Dendritic cell treated with granulocyte-macrophage colony-stimulating factor and Interleukin-4, amounts not matched to agents 40 ng/mL and 50 ng/mL, for 4 days (primary cell): ENCODE results near the gene SCAPER.

Experiments
- H3K27ac Mint-ChIP-seq: one replicate; pipeline ENCODE4 v1.8.0; 2022; ENCODE audit warnings: mild to moderate bottlenecking, mixed read lengths
- H3K27me3 Mint-ChIP-seq: one replicate; pipeline ENCODE4 v1.8.0; 2022; ENCODE audit warnings: mild to moderate bottlenecking, mixed read lengths
- H3K36me3 Mint-ChIP-seq: one replicate; pipeline ENCODE4 v1.8.0; 2022; ENCODE audit warnings: low read depth, mixed read lengths
- H3K4me1 Mint-ChIP-seq: one replicate; pipeline ENCODE4 v1.8.0; 2022; ENCODE audit warnings: low read depth, mixed read lengths
- H3K4me3 Mint-ChIP-seq: one replicate; pipeline ENCODE4 v1.8.0; 2022; ENCODE audit warnings: mild to moderate bottlenecking, moderate library complexity, mixed read lengths
- H3K9me3 Mint-ChIP-seq: one replicate; pipeline ENCODE4 v1.8.0; 2022; ENCODE audit warnings: mixed read lengths
- intact Hi-C: fragments of 100-400 bp; cut with micrococcal nuclease; formaldehyde crosslinking; loops from one replicate; pipeline ENCODE4 v1.15.0; 2022

Gene SCAPER

GRCh38 chr15:76429661-76430060 lies 475.5 kb downstream of the SCAPER start:
- H3K4me3 Mint-ChIP-seq, result no peak overlapping the region
- intact Hi-C loops, result no loop called here
- H3K27me3 Mint-ChIP-seq, result no peaks in the 10 kb centered on the region
- peaks cover 12% of the 10 kb centered on the region for H3K36me3 Mint-ChIP-seq
- no peaks in the 10 kb centered on the region for H3K4me1 Mint-ChIP-seq
- H3K9me3 Mint-ChIP-seq, result peaks cover 30% of the 10 kb centered on the region
- no peak overlapping the region for H3K27ac Mint-ChIP-seq

GRCh38 chr15:76426941-76427340 lies 478.2 kb downstream of the SCAPER start:
- H3K4me3 Mint-ChIP-seq, result no peak overlapping the region
- peaks cover 38% of the 10 kb centered on the region for H3K9me3 Mint-ChIP-seq
- H3K36me3 Mint-ChIP-seq, result peaks cover 12% of the 10 kb centered on the region
- H3K27ac Mint-ChIP-seq, result no peak overlapping the region
- H3K27me3 Mint-ChIP-seq, result no peaks in the 10 kb centered on the region
- H3K4me1 Mint-ChIP-seq, result no peaks in the 10 kb centered on the region
- intact Hi-C loops, result no loop called here

GRCh38 chr15:76418352-76419140 lies 486.6 kb downstream of the SCAPER start:
- Mint-ChIP-seq H3K27me3 (no peaks in the 10 kb centered on the region), H3K4me3 (no peak overlapping the region), H3K27ac (no peak overlapping the region), H3K36me3 (no peaks in the 10 kb centered on the region), H3K9me3 (no peaks in the 10 kb centered on the region), H3K4me1 (no peaks in the 10 kb centered on the region)
- intact Hi-C loops, result no loop called here

DNA sequence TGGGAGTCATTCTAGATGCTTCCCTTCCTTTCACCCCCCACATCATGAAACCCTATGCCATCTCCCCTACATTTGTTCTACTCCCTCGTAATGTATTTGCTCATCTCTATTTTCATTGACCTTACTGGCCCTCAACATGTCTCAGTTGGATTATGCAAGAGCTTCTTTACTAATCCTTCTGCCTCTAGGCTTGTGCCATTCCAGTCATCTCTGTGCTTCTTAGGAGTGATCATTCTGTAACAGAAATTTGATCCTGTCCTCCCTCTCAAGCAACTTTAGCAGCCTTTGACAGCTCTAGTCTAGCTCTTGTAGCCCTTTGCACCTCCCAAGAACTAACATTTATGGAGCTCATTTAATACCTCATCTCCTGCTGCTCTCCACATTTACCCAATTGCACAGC lies 503.9 kb downstream of the SCAPER start:
- H3K4me3 Mint-ChIP-seq, result no peak overlapping the region
- no peaks in the 10 kb centered on the region for H3K9me3 Mint-ChIP-seq
- peaks cover 9% of the 10 kb centered on the region for H3K36me3 Mint-ChIP-seq
- no peaks in the 10 kb centered on the region for H3K4me1 Mint-ChIP-seq
- H3K27me3 Mint-ChIP-seq, result no peaks in the 10 kb centered on the region
- no peak overlapping the region for H3K27ac Mint-ChIP-seq
- intact Hi-C loops, result no loop called here

DNA sequence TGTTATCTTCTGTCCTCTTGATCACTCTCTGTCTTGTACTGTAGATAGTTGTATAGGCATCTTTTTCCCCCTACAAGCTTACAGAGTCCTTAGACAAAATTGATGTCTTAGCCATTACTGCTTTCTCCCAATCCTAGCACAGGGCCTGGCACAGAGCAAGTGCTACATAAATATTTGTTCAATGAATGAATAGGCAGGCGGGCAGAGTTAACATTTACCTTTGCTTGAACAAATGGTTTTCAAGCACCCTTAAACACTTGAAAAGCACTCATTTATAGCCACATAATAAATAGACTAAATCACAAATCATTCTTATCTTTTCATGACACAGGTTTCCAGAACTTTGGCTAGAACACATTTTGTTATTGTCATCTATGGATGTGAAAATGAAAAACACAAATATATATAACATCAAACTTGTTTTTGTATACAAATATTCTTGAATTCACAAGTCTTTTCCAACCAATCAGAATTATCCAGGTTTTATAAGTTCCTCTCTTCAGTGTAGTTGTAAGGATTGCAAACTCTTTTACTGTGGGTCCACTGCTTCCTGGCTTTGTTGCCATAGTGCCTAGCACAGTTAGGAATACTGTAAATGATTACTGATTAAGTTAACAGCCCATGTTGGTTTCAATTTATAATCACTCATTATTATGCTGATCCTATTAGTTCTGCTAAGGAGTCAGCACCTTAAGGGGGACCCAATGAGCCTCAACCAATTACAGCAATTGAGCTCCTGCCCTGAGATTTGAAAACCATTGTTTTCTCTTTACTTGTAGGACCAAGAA lies 506.6 kb downstream of the SCAPER start:
- Mint-ChIP-seq H3K4me3 (no peak overlapping the region), H3K27me3 (no peaks in the 10 kb centered on the region), H3K27ac (no peak overlapping the region), H3K9me3 (no peaks in the 10 kb centered on the region), H3K4me1 (no peaks in the 10 kb centered on the region), H3K36me3 (no peaks in the 10 kb centered on the region)
- intact Hi-C loops, result no loop called here

DNA sequence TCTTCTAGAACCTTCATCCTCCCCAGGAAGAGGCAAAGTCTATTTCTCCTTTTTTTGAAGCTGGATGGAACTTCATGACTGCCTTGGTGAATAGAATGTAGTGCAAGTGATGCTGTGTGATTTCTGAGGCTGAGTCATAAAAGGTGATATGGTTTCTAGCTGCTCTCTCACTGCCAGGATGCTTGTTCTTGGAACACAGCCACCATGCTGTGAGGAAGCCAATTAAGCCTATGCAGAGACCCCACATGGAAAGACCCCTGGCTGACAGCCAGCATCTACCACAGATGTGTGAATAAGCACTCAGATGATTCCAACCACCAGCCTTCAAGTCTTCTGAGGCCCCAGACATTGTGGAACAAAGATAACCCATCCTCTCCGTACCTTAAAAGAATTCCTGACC lies 511.5 kb downstream of the SCAPER start:
- intact Hi-C loops, result no loop called here
- Mint-ChIP-seq H3K36me3 (no peaks in the 10 kb centered on the region), H3K9me3 (no peaks in the 10 kb centered on the region), H3K27me3 (no peaks in the 10 kb centered on the region), H3K4me3 (no peak overlapping the region), H3K27ac (no peak overlapping the region), H3K4me1 (peaks cover 6% of the 10 kb centered on the region)

- Mint-ChIP-seq H3K4me1 (peaks cover 6% of the 10 kb centered on the region), H3K27ac (no peak overlapping the region), H3K4me3 (no peak overlapping the region), H3K27me3 (no peaks in the 10 kb centered on the region), H3K36me3 (no peaks in the 10 kb centered on the region), H3K9me3 (no peaks in the 10 kb centered on the region)
- intact Hi-C loops, result no loop called here
Observed at GRCh38 chr15:76391847-76392246, 513.3 kb downstream of the SCAPER start.

GRCh38 chr15:76391309-76391708 lies 513.8 kb downstream of the SCAPER start:
- no peak overlapping the region for H3K4me3 Mint-ChIP-seq
- H3K27me3 Mint-ChIP-seq, result no peaks in the 10 kb centered on the region
- H3K9me3 Mint-ChIP-seq, result no peaks in the 10 kb centered on the region
- H3K4me1 Mint-ChIP-seq, result peaks cover 6% of the 10 kb centered on the region
- no peak overlapping the region for H3K27ac Mint-ChIP-seq
- intact Hi-C loops, result no loop called here
- no peaks in the 10 kb centered on the region for H3K36me3 Mint-ChIP-seq

DNA sequence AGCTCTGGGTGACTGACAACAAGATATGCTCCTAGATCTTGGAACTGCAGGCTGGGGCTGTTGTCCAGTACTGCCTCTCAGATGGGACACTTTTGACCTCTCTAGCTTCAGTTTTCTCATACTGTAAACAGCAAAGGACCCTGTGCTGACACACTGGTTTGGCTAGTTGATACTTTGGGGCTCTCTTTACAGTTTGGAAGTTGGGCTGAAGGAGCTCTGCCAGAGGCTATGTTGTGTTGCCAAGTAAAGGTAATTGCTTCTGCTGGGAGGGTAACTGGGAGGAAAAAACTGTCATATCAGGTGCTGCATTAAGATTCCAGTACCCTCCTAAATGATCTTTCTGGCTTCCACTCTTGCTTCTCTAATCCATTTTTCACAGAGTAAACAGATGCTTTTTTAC lies 514.6 kb downstream of the SCAPER start:
- intact Hi-C loops, result no loop called here
- Mint-ChIP-seq H3K4me1 (peaks cover 6% of the 10 kb centered on the region), H3K36me3 (no peaks in the 10 kb centered on the region), H3K27me3 (no peaks in the 10 kb centered on the region), H3K27ac (no peak overlapping the region), H3K9me3 (no peaks in the 10 kb centered on the region), H3K4me3 (no peak overlapping the region)

GRCh38 chr15:76386926-76387325 lies 518.2 kb downstream of the SCAPER start:
- H3K27me3 Mint-ChIP-seq, result no peaks in the 10 kb centered on the region
- no peaks in the 10 kb centered on the region for H3K9me3 Mint-ChIP-seq
- H3K4me1 Mint-ChIP-seq, result peaks cover 6% of the 10 kb centered on the region
- H3K36me3 Mint-ChIP-seq, result no peaks in the 10 kb centered on the region
- no peak overlapping the region for H3K4me3 Mint-ChIP-seq
- intact Hi-C loops, result no loop called here
- no peak overlapping the region for H3K27ac Mint-ChIP-seq

DNA sequence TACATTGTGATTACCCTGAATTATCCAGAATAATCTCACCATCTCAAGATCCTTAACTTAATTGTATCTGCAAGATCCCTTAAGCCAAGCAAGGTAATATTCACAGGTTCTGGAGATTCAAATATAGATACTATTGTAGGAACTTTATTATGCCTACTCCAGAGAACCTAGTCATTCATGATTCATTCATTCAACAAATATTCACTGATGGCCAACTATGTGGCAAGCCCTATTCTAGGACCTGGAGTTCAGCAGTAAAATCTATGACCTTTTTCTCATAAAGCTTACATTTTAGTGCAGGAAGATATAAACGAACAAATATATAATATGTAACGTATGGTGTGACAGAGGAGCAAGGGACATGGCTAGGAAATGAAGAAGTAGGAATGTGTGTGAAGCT lies 519.0 kb downstream of the SCAPER start:
- Mint-ChIP-seq H3K27me3 (no peaks in the 10 kb centered on the region), H3K4me3 (no peak overlapping the region), H3K36me3 (no peaks in the 10 kb centered on the region), H3K9me3 (no peaks in the 10 kb centered on the region), H3K27ac (no peak overlapping the region), H3K4me1 (peaks cover 6% of the 10 kb centered on the region)
- intact Hi-C loops, result no loop called here

GRCh38 chr15:76384409-76384808 lies 520.7 kb downstream of the SCAPER start:
- Mint-ChIP-seq H3K9me3 (no peaks in the 10 kb centered on the region), H3K27me3 (no peaks in the 10 kb centered on the region), H3K4me3 (no peak overlapping the region), H3K4me1 (no peaks in the 10 kb centered on the region), H3K36me3 (no peaks in the 10 kb centered on the region), H3K27ac (no peak overlapping the region)
- intact Hi-C loops, result no loop called here

DNA sequence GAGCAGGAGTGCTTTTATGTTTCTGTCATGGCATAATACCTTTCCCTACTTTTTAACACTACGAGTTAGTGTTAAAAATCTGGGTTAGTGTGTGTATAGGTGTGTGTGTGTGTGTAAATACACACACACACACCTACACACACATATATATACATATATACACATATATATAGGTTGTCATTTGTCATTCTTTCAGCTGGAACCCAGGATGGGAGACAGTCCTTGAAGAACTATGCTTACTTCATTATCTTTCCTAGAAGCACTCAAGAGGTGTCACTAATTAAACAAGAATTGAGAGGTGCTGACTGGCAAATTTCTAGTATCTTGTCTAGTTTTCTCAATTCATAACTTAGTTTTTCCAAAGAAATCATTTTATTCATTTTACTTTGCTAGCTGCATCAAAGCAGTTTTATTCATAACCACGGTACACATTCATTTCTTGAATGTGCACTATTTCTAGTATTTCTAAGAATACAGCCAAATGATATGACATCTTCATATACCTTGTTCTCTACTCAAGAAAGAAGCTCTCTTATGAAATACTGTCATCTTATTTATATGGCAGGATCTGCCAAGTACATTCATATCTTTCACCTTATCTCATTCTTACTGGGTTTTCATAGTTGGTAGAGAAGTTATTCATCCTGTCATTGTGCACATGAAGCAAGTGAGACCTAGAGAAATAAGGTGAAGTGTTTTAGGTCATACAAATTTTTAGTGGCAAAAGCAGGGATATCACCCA lies 522.0 kb downstream of the SCAPER start:
- no peaks in the 10 kb centered on the region for H3K36me3 Mint-ChIP-seq
- intact Hi-C loops, result no loop called here
- no peaks in the 10 kb centered on the region for H3K9me3 Mint-ChIP-seq
- H3K4me3 Mint-ChIP-seq, result no peak overlapping the region
- H3K27me3 Mint-ChIP-seq, result no peaks in the 10 kb centered on the region
- no peak overlapping the region for H3K27ac Mint-ChIP-seq
- H3K4me1 Mint-ChIP-seq, result no peaks in the 10 kb centered on the region

GRCh38 chr15:76381366-76381765 lies 523.8 kb downstream of the SCAPER start:
- Mint-ChIP-seq H3K36me3 (no peaks in the 10 kb centered on the region), H3K4me3 (no peak overlapping the region), H3K27me3 (no peaks in the 10 kb centered on the region), H3K9me3 (no peaks in the 10 kb centered on the region), H3K4me1 (no peaks in the 10 kb centered on the region), H3K27ac (no peak overlapping the region)
- intact Hi-C loops, result no loop called here
